ENCODE measurements around the gene NCBP3.

NCBP3 gene

GRCh38 chr17:3847165-3847670 lies 1.2 kb upstream of the NCBP3 start:
- TF ChIP-seq FOXP2 (optimal IDR thresholded peaks at IDR 0.05; ENCODE audit: borderline replicate concordance, extremely low read depth, extremely low read length, insufficient read depth) (no peak), TAF1 (IDR thresholded peaks at IDR 0.05; ENCODE audit: borderline replicate concordance, insufficient read depth, low read length) (no peak), REST (IDR thresholded peaks at IDR 0.05; ENCODE audit: insufficient read depth in 1 of 2, low read depth in 2 of 2, low read length in 2 of 2) (no peak), POLR2AphosphoS5 (IDR thresholded peaks at IDR 0.05; ENCODE audit: low read depth, low read length) (no peak), SIN3A (IDR thresholded peaks at IDR 0.05; ENCODE audit: borderline replicate concordance, insufficient read depth, low read length) (no peak)

- no peak for TF ChIP-seq SIN3A (IDR thresholded peaks at IDR 0.05; ENCODE audit: borderline replicate concordance, insufficient read depth, low read length)
- no peak for TF ChIP-seq POLR2AphosphoS5 (IDR thresholded peaks at IDR 0.05; ENCODE audit: low read depth, low read length)
- no peak for TF ChIP-seq FOXP2 (optimal IDR thresholded peaks at IDR 0.05; ENCODE audit: borderline replicate concordance, extremely low read depth, extremely low read length, insufficient read depth)
- no peak for TF ChIP-seq REST (IDR thresholded peaks at IDR 0.05; ENCODE audit: insufficient read depth in 1 of 2, low read depth in 2 of 2, low read length in 2 of 2)
- no peak for TF ChIP-seq TAF1 (IDR thresholded peaks at IDR 0.05; ENCODE audit: borderline replicate concordance, insufficient read depth, low read length)
Observed at GRCh38 chr17:3846437-3847164, 555 bp upstream of the NCBP3 start.

GRCh38 chr17:3845291-3845620 lies 790 bp downstream of the NCBP3 start:
- no peak for TF ChIP-seq TAF1 (IDR thresholded peaks at IDR 0.05; ENCODE audit: borderline replicate concordance, insufficient read depth, low read length)
- no peak for TF ChIP-seq SIN3A (IDR thresholded peaks at IDR 0.05; ENCODE audit: borderline replicate concordance, insufficient read depth, low read length)
- TF ChIP-seq REST (IDR thresholded peaks at IDR 0.05; ENCODE audit: insufficient read depth in 1 of 2, low read depth in 2 of 2, low read length in 2 of 2), result no peak
- TF ChIP-seq POLR2AphosphoS5 (IDR thresholded peaks at IDR 0.05; ENCODE audit: low read depth, low read length), result no peak
- no peak for TF ChIP-seq FOXP2 (optimal IDR thresholded peaks at IDR 0.05; ENCODE audit: borderline replicate concordance, extremely low read depth, extremely low read length, insufficient read depth)

GRCh38 chr17:3843935-3844516 lies 2.0 kb downstream of the NCBP3 start:
- TF ChIP-seq REST (IDR thresholded peaks at IDR 0.05; ENCODE audit: insufficient read depth in 1 of 2, low read depth in 2 of 2, low read length in 2 of 2) (no peak), SIN3A (IDR thresholded peaks at IDR 0.05; ENCODE audit: borderline replicate concordance, insufficient read depth, low read length) (no peak), FOXP2 (optimal IDR thresholded peaks at IDR 0.05; ENCODE audit: borderline replicate concordance, extremely low read depth, extremely low read length, insufficient read depth) (no peak), TAF1 (IDR thresholded peaks at IDR 0.05; ENCODE audit: borderline replicate concordance, insufficient read depth, low read length) (no peak), POLR2AphosphoS5 (IDR thresholded peaks at IDR 0.05; ENCODE audit: low read depth, low read length) (no peak)

Measured in PFSK-1 (cell line).